H1 (cell line): ENCODE data around the gene TBCB. TPM values are rescaled to one million over a fixed set of nuclear protein-coding genes. Genes with fewer than 3 reads are reported as not detected.

Source experiments
- BRCA1 ChIP-seq: IDR thresholded peaks from 2 replicates; pipeline ENCODE4 v1.6.1; 2012; ENCODE audit warnings: low read depth, low read length, improper control_type of control experiment
- CREB1 ChIP-seq: IDR thresholded peaks from 2 replicates; pipeline ENCODE4 v1.6.1; 2012; ENCODE audit warnings: inconsistent platforms
- POLR2AphosphoS5 ChIP-seq: IDR thresholded peaks from 2 replicates; pipeline ENCODE4 v1.6.1; 2011; ENCODE audit warnings: low read depth, low read length
- polyA plus RNA-seq, 7 experiments: library from polyadenylated mRNA; depleted of rRNA in 3 of 7; stranded (reverse) in 5 of 7; unstranded in 2 of 7; fragments of >200 nt in 5 of 7; fragments of 200-250 nt in 2 of 7; gene quantifications; 1 replicate in 5 of 7; 2 replicates in 1 of 7; 4 replicates in 1 of 7; pipeline versions ENCODE4 v1.2.1 to v1.2.3, GENCODE V29; 2011 to 2013; ENCODE audit warnings: missing spikeins in 2 of 7, mixed read lengths in 2 of 7
- total RNA-seq: library from RNA; stranded (reverse); fragmentation: NEBNext Ultra II Directional; extraction: Animal tissue kit (Norgen Biotek cat#: 25700); gene quantifications from 2 replicates; pipeline ENCODE4 v1.2.1, GENCODE V29; 2021

Gene TBCB
- total and polyA plus RNA-seq, 2 of the 8 experiments (the other 6 are each of a cell fraction or from before 2014, with no cell fraction given) = 153 to 286 TPM

DNA sequence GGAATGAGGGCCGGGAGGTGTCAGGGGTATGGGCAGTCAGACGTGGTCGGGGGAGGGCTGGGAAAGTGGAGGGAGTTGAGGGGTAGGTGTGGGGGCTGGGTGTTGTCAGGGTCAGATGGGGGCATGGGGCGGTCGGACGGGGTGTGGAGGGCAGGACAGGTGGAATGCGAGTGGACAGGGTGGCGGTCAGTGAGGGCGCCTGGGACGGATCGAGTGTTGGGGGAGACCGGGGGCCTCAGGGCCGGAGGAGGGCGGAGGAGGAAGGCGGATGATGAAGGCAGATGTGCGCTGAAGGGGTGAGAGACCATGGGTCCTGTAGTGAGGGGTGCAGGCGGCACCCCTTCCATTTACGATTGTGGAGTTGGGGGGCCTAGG, 5.7 kb downstream of the TBCB start (continued):
- TF ChIP-seq POLR2AphosphoS5 (no peak), CREB1 (no peak), BRCA1 (no peak)
